NCI-H1694 treated with DMSO at 0.1 percent for 48 hours (cell line): ENCODE measurements around the gene ZNF778.

Source experiments
- DNase-seq: peaks from one replicate; lab custom pipeline; 2025; lab: John Stamatoyannopoulos, UW

ZNF778 gene

DNA sequence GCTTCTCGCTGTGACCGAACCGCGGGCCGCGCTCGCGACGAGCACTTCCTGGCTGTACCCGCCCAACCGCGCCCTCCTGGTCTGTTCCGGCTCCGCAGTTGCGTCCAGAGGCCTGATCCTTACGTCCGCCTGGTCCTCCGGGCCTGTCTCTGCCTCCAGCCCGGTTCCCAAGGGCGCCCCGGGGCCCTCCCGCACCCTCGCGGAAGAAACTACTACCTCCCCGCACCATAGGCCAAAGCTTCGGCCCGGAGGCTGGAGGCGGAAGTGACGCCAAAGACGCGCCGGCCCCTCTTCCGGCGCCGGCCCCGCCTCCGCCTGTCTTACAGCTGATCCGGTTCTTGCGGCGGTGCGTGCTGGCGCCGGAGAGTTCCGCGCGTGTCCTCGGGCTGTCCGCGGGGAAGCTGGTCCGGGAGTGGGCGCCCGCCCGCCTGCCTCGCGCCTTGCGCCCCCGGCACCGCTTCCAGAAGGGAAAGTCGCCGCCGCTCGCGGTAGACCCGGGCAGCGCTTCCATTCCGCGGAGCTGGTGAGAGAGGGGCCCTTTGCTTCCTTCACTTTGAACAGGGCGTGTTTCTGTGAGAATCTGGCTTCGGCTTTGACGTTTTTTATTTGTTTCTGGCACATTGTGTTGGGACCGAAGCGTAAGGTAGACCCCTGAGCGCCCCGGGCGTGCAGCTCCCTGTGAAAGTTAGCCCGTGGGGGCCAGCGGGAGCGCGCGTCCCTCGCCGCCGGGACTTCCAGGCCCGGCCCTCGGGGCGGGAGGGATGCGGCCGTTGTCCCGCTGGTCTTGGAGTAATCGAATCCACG lies at the start of gene ZNF778:
TSS of gene ZNF778 (plus strand) at position 316 of the 804 bp plus-strand sequence. CDS start 3,425 bp downstream, outside the sequence.
- DNase-seq, result peak; percentile 29

DNA sequence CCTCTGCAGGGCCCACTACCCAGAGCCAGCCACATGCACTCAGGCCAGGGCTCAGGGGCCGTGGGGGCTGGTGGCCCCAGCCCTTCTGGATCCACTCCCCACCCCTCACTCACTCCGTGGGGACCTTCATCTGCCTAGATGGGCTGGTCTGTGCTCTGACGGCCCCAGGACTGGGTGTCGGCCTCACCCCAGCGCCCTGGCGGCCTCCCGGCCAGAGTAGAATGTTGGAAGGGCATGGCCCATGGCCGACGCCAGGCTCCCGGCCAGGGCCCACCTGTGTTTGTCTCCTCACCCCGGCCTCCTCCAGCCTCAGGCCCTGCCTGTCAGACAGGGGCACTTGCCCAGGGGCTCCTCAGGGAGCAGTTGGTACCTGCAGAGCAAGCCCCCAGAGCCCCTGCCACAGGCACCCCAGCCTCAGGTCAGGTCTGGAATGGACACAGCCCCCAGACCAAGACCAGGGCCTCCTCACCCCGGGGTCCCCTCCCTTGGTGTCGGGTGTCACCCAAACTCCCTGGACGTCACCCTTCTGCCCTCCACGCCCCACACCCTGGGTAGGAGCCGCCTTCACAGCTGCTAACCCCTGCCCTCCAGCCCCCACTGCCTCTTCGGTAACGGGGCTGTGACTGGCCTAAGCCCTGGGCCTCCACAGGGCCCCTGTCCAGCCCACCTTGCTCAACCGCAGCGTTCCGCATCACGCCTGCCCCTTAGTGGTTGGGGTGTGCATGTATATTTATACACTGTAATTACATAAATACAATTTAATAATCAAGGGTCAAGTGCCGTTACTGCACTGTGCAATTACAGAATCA lies 48.9 kb upstream of the ZNF778 start:
- DNase-seq, result no peak

DNA sequence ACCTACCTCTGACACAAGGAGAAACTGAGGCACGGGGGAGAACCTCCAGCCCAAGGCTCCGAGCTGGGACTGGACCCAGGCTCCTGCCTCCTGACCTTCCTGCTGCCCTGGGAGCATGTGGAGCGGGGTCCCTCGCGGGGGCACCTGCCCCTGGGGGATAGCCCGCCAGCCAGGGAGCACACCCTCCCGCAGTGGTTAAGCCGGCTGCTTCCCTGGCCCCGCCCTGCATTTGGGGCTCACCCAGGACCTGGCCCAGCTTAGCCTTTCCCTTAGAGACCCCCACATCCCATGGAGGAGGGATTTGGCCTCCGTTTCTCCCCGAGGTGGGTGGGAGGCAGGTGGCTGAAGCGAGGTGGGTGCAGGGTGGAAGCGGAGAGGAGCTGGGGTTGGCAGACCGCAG lies 47.7 kb upstream of the ZNF778 start:
- no peak for DNase-seq

DNA sequence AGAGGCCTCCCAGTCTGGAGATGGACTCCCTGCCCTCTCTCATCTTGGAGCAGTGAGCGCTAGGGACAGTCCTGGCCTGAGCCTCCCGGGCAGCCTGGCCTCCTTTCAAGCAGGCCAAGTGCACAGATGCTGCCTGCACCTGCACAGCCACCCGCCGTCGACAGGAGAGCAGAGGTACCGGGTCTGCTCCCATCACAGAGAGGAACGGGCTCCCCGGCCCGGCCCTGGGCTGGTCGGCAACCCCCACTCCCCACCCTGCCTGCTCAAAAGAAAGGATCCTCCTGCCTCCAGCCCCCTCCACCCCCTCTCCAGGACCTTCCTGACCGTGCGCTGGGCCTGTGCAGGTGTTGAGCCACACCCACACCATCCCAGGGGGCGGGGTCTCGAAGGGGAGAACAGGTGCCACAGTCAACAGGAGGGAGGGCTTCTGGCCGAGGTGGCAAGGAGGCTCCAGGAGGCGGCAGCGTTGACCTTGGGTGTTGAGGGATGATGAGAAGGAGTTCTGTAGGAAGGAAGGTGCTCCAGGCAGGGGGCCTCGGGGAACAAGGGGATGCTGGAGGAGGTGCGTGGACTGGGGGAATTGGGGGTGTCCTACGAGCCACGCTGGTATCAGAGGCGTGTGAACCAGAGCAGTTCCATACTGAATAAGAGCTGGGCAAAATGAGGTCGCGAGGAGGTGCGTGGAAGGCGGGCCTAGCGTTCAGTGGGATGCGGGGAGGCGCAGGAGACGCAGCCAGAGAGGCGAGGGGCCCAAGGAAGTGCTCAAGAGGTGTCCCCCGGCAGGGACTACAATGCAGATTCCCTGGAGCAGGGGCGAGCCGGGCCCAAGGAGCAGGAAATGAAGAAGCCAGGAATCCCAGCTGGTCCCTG lies 46.9 kb upstream of the ZNF778 start:
- DNase-seq, result no peak

DNA sequence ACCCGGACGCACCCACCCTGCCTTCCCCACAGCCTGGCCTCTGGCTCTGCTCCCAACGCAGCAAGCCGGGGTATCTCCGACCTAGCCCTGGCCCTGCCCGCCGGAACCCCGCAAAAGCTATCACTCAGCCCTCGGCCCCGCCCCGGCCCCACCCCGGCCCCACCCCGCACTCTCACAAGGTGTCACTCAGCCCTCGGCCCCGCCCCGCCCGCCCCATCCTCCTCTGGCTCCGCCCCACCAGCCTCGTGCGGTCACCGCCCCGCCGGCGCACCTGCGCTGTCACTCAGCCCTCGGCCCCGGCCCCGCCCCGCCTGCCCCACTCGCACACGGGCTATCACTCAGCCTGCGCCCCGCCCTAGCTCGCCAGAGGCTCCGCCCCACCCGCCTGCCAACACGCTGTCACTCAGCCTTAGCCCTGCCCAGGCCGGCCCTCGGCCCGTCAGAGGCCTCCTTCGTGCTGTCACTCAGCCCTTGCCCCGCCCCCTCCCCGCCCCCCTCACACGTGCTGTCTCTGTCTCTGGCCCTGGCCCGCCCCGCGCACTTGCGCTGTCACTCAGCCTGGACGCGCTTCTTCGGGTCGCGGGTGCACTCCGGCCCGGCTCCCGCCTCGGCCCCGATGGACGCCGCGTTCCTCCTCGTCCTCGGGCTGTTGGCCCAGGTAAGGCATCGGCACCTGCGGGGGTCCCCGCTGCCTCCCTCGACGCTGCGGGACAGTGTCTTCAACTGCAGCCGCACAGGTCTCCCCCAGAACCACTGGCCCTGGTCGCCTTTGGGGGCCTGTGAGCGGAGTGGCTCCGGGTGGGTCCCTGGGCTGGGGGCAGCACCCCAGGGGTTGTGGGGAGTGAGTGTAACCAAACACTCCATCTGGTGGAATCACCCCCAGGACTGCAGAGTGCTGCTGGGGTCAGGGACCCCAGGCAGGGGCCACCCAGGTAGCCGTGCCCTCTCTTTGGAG lies 46.0 kb upstream of the ZNF778 start, which contains the start of gene CDH15:
TSS of gene CDH15 (plus strand) at position 533 of the 955 bp plus-strand sequence. CDS start at position 617, 84 bp downstream.
- DNase-seq, result peak; percentile 72

DNA sequence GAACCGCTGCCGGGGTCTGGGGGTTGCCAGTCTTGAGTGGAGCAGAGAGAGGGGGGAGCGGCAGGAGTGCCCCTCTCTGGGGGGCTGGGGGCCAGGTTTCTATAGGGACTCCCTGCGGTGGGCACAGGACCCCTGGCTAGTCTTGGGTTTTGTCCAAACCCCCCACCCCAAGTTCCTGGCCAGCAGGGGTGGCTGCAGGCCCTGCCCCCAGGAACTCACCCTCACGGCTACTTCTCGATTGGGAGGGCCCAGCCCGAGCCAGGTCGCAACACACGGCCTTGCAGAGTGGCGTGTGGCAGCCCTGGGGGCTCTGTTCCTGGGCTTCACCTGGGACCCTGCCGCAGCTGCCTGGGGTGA lies 45.4 kb upstream of the ZNF778 start:
- no peak for DNase-seq

DNA sequence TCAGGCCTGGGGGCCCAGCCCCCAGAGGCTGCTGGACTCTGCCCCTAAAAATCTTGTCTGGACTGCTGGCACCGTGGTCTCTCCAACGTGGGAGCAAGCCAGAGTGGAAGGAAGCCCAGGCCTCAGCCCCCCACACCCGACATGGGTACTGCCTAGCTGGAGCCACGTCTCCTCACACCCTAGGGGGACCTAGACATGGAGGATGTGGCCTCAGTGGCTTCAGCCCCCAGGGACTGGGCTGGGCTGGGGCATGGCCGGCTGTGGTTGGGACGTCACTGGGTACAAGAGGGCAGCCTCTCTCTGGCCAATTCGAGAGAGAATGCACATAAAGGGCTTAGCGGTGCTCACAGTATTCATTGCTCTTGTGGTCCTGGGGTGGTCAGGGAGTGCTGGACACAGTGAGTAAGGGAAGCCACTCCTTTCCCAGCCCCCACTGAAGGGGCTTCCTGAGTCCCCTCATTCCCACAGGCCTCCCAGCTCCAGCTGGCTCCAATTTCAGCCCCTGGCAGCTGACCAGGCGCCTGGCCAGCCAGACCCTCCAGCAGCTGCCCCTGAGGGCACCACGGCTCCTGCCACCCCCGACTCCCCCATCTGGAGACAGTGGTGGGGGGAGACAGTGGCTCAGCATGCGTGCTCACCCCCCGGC lies 44.9 kb upstream of the ZNF778 start:
- DNase-seq, result no peak

DNA sequence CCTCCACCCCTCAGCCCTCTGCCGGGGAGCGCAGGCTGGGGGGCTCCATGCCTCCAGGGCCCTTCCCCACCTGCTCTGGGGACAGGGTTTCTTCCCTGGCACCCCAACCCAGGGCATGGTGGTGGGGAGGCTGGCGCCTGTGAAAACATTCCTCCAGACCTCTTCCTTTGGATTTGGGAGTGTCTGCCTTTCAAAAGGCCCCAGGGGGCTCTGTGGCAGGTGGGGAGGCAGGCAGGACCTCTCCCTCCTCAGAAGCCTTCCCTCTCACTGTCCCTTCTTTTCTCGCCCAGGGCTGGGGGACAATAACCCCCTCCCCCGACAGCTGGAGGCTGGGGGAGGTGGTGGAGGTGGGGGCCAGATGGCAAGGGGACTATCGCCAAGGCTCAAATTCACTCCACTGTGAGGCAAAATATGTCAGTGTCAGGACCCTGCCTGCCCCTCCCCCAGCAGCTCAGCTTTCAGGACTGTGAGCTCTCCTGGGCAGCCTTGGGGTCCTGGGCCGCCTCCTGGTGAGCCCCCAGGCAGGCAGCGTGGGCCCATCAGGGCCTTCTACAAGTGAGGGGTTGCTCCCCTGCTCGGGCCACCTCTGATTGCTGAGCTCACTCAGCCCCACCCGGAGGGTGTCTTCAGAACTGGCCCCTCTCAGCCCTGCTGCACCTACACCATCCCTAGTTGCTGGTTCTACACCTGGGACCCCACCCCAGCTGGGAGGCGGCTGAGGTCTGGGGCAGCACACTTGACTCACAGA lies 44.2 kb upstream of the ZNF778 start:
- DNase-seq, result no peak

DNA sequence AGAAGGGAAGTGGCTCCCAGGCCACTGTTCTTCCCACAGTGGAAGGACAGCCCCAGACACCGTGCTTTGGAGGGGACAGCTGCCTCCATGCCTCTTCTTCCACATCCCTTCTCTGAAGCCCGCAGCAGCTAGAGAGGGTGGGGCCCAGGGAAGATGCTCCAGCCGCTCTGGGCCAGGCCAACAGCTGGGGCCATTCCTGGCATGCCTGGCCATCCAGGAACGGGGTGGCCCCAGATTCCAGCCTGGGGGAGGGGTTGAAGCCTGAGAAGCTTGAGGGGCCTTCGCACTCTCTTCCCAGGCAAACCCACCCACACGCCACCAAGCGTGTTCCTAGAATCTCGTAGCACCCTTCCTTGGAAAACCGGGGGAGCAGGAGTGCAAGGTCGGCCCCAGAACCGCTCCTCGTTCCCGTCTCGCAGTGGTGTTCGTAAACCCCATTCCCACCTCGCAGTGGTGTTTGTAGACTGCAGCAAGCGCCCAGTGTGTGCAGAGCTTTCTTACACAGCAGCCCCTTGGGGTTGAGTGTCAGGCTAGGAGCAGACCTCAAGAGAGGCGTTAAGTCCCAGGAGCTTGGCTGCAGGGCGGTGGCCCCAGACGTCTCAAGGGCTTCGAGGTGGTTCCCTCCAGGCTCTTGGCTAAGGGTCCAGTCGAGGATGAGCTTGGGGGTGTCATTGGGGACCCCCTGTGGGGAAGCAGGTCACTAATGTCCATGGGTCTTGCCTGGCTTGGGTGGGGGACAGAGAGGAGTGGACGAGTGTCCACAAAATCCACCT lies 43.3 kb upstream of the ZNF778 start:
- DNase-seq, result no peak

DNA sequence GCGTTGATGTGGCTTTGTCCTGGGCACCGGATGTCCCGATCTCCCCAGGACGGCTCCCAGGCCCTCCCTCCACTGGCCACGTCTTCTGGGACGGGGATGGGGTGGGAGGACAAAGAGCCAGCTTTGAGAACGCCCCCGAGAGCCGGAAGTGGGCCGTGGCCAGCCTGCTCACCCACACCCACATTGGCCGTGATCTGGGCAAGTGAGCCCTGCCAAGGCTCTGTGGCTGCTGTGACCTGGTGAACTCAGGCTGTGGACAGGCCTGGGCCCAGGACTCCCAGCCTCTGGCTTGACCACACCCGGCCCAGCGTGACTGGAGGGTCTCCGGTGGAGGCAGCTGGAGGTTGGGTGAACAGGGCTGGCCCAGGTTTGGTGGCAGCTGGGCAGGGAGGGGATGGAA lies 42.6 kb upstream of the ZNF778 start:
- DNase-seq, result no peak

DNA sequence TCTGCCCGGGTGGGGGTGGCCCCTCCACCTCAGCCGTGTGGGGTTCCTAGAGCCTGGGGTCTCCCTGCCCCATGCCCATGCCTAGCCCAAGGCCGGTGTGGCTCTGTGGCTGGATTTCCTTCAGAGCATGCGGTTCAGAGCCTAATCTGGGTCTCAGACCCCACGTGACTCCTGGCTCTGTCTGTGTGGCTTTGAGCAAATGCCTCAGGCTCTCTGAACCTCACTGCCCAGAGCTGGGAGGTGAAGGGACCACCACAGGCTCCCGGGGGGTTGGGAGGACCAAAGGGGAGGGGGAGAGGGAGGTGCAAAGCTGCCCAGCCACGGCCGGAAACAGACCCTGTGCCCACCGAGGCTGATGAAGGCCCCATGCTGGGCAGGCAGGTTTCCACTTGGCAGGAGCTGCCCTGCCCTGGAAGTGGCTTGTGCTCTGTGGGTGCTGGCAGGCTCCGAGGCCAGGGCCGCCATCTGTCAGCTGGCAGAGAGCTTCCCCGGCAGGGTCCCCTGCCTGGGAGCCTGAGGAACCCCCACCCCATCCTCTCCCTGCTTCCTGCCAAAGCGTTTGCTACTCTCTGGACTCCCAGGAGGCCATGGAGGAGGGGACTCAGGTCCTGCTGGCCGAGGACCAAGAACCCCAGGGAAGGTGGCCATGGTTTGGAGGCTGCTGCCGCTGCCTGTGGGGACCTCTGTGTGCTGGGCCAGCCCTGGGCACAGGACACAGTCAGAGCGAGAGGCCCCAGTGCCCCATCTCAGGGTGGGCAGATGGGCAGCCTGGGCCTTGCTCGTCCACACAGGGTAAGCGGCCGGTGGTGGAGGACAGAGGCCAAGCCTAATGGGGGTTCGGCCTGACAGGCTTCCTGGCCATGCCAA lies 42.0 kb upstream of the ZNF778 start:
- DNase-seq, result peak; percentile 37

DNA sequence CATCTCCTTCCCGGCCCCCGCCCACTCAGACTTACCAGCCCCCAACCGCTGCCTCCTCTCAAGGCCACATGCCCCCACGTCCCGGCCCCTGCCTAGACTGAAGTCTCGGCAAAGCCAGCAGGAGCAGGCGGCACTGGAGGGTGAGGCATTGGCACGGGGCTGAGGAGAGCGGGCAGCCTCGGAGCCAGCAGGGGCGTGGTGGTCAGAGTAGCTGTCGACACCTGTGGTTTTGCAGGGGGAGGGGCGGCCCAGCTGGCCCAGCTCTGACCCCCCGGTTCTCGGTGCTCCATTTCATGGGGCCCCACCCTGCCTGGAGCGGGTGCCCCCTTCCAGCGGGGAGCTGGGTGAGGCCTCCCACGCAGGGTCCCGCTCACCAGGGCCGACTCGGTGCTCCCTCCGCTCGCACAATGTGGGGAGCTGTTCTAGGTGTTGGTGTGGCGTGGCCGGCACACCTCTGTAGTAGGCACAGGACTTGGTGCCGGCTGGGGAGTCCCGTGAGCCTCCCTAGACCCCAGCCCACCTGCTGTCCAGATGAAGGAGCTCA lies 41.3 kb upstream of the ZNF778 start:
- no peak for DNase-seq

DNA sequence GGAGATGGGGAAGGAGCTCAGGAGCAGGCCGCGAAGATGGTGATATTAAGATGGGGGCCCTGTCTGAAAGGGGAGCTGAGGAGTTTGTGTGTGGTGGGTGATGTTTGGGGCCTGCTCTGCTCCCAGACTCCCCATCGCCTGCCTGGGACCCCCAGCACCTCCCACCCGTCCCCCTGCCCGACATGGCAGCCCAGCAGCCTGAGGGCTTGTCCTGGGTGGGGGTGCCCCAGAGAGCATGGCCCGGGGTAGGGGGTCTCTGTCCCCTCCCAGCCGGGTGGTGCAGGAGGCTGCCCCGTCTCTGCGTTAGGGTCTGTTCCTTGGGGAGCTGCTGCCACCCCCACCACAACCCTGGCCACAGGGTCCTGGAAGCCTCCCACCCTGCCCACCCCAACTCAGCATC lies 40.8 kb upstream of the ZNF778 start:
- no peak for DNase-seq

DNA sequence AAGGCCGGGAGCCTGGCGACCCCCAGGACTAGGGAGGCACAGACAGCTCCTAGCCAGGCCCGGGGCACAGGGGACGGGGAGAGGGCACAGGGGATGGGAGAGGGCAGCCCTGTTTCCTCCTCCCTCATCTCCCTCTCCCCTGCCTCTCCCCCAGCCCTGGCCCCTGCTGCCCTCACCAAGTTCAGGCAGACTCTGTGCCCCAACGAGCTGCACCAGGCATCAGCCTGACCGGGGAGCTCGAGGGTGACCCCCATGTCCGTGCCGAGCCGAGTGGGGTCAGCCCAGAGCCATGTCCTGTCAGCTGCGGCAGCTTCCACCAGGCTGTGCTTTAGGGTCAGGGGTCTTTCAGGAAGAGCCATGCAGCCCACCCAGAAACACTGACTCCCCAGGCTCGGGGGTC lies 40.0 kb upstream of the ZNF778 start:
- DNase-seq, result no peak

DNA sequence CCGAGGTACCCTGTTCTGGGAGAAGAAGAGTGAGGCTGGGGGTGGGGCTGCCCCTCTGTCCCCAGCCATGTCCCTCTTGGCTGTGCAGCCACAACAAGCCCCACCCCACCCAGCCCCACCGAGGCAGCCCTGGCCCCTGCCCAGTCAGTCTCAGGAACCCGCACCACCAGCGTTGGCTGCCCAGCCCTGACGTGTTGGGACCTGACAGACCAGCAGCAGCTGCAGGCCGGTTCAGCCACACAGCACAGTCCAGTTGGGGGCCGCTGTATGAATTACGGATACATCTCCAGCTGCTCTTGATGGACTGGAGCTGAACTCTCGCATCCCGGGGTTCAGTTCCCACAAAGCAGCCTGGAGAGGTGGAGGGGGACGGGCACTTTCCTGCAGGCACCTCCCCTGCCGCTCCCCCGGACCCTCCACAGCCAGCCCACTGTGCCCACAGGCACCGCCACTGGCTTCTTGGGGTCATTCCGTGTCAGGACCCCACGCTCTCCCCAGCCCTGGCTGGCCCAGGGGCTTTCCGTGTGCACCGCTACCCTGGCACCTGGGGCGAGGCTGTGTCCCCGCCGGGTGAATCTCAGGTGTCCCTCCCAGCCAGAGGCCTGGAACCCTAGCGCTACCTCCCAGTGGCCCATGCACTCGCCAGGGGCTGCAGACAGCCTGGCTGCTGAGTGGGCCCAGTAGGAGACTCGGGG lies 38.9 kb upstream of the ZNF778 start:
- no peak for DNase-seq

DNA sequence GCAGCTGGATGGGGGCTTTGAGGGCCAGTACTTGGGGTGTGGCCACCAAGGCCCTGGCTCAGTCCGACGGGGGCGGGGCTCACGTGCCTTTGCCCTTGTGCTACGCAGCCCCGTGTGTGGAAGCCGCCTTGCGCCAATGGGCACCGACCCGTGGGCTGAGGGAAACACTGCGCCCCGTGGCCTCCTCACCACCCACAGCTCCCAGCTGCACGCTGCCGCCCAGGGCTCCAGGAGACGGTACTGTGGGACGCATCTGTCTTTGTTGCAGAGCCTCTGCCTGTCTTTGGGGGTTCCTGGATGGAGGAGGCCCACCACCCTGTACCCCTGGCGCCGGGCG lies 38.4 kb upstream of the ZNF778 start:
- no peak for DNase-seq

DNA sequence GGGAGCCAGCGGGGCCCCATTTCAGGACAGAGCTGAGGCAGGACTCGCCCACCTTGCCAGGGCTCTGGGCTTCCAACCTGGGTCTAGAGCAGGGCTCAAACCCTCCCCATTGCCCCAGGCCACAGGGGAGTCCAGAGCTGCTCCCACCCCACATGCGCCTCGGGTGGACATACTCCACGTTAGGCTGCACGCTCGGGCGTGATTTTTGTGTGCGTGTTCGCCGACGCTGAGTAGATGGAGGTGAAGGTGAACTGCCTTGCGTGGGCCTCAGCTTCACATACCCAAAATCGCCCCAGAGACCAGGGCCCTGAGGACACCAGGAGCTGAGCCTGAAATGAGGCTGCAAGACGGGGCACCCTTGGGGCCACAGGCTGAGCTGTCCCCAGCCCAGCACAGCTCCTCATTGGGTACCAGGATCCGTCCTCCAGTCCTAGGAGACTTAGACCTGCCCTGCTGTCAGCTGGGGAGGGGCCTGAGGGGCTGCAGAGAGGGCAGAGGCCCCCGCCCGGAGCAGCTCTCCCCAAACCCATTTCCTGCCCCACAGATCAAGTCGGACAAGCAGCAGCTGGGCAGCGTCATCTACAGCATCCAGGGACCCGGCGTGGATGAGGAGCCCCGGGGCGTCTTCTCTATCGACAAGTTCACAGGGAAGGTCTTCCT lies 37.7 kb upstream of the ZNF778 start:
- DNase-seq, result no peak
